Activated CD8-positive, alpha-beta T cell treated with anti-CD3 and anti-CD28 coated beads for 36 hours (primary cell): Measurements from ENCODE around the gene DDR2. TPM values are rescaled to one million over a fixed set of nuclear protein-coding genes. Genes with fewer than 3 reads are reported as not detected.

Experiments
- ATAC-seq: fragments of 200-7000 bp; cut with Tn5 transposase; one replicate; pipeline ENCODE4 v1.10.0; 2021; ENCODE audit warnings: mild to moderate bottlenecking, moderate library complexity
- CTCF ChIA-PET: fragments of 350-600 bp; sonication (Branson Sonifier 250); formaldehyde crosslinking; loops from one replicate; lab custom pipeline; 2021; ENCODE audit warnings: antibody characterized with exemption; lab: Charles Lee
- POLR2A ChIA-PET: fragments of 350-600 bp; sonication (Branson Sonifier 250); formaldehyde crosslinking; loops from one replicate; lab custom pipeline; 2021; ENCODE audit warnings: antibody characterized with exemption; lab: Charles Lee
- DNase-seq: peaks from one replicate; pipeline ENCODE4 v3.0.0-alpha.2; 2020
- H3K27ac Mint-ChIP-seq: one replicate; pipeline ENCODE4 v1.8.0; 2021; ENCODE audit warnings: mild to moderate bottlenecking, mixed read lengths
- H3K27me3 Mint-ChIP-seq: one replicate; pipeline ENCODE4 v1.8.0; 2021; ENCODE audit warnings: mixed read lengths
- H3K36me3 Mint-ChIP-seq: one replicate; pipeline ENCODE4 v1.8.0; 2021; ENCODE audit warnings: low read depth, mixed read lengths
- H3K4me1 Mint-ChIP-seq: one replicate; pipeline ENCODE4 v1.8.0; 2021; ENCODE audit warnings: low read depth, mixed read lengths
- H3K4me3 Mint-ChIP-seq: one replicate; pipeline ENCODE4 v1.8.0; 2021; ENCODE audit warnings: mild to moderate bottlenecking, moderate library complexity, mixed read lengths
- H3K9me3 Mint-ChIP-seq: one replicate; pipeline ENCODE4 v1.8.0; 2021; ENCODE audit warnings: mixed read lengths
- intact Hi-C: fragments of 100-400 bp; cut with micrococcal nuclease; formaldehyde crosslinking; loops from one replicate; pipeline ENCODE4 v1.10.0; 2022
- total RNA-seq, 2 experiments: library from RNA; stranded (reverse); gene quantifications; one replicate each; pipeline ENCODE4 v1.2.3, GENCODE V29; 2021
- TF ChIP-seq, protein P1 (sequence below): fragments of 200-600 bp; IDR thresholded peaks from one replicate; pipeline ENCODE4 v1.8.0; 2022; ENCODE audit warnings: antibody characterized with exemption, mild to moderate bottlenecking

Gene DDR2
- total RNA-seq, 2 experiments from 2014 or later: 0.31 to 0.45 TPM

DNA sequence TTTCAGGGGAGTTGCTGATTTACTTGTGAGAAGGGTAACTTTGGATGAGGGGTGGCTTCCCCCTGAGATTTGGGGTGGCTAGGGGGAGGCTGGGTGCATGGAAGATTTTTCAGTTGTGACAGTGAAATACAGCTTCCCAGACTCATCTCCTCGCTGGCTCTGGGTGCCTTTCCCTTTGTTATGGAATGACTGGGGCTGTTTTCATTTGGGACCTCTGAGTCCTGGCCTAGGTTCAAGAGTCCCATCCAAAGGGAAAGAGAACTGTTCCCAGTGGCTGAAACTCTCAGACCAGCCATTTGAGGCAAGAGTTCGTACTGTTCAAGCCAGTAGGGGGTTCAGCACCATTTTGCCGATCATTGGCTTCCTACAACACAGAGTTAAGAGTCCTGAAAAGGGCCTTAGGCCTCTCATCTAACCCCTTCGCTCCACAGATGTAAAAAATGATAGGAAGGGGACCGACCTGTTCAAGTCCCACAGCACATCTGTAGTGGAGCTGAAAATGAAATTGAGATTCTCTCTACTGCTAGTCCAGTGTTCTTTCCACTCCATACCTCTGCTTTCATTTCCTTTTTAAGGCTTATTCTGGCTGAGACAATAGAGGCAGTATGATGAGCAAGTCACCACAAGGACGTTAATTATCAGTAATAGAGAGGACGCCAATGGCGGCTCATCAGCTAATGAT, 958 bp downstream of the DDR2 start:
- Mint-ChIP-seq H3K27ac (no peak overlapping the region), H3K9me3 (no peaks in the 10 kb centered on the region), H3K27me3 (no peaks in the 10 kb centered on the region), H3K4me1 (peaks cover 2% of the 10 kb centered on the region), H3K36me3 (no peaks in the 10 kb centered on the region), H3K4me3 (no peak overlapping the region)
- POLR2A ChIA-PET: no interaction called here
- CTCF ChIA-PET: interaction anchor here (1.1 kb wide), 1 partner anchor 10 kb away, joined by 3 read pairs; no protein-coding TSS in a partner anchor
- DNase-seq (no peak), ATAC-seq (no peak)
- intact Hi-C loops: no loop called here
- TF ChIP-seq, protein P1, sequence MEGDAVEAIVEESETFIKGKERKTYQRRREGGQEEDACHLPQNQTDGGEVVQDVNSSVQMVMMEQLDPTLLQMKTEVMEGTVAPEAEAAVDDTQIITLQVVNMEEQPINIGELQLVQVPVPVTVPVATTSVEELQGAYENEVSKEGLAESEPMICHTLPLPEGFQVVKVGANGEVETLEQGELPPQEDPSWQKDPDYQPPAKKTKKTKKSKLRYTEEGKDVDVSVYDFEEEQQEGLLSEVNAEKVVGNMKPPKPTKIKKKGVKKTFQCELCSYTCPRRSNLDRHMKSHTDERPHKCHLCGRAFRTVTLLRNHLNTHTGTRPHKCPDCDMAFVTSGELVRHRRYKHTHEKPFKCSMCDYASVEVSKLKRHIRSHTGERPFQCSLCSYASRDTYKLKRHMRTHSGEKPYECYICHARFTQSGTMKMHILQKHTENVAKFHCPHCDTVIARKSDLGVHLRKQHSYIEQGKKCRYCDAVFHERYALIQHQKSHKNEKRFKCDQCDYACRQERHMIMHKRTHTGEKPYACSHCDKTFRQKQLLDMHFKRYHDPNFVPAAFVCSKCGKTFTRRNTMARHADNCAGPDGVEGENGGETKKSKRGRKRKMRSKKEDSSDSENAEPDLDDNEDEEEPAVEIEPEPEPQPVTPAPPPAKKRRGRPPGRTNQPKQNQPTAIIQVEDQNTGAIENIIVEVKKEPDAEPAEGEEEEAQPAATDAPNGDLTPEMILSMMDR: no peak

DNA sequence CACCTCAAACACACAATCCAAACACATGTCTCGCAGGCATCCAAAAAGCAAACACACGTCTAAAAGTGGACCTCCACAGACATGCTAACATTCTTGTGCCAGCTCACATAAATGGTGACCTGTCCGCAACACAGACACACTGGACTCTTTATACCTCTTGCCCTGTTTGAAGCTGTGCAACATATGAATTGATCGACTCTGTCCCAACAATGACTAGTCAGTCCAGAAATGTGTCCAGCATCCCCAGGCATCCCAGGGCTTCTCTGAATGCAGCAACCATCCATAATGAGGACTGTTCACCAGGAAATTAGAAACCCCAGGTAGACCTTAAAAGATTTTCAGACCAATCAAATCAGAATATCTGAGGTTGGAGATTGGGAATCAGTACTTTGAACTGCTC, 3.2 kb downstream of the DDR2 start:
- Mint-ChIP-seq H3K27ac (no peak overlapping the region), H3K4me1 (peaks cover 2% of the 10 kb centered on the region), H3K27me3 (peaks cover 1% of the 10 kb centered on the region), H3K4me3 (no peak overlapping the region), H3K36me3 (no peaks in the 10 kb centered on the region), H3K9me3 (no peaks in the 10 kb centered on the region)
- DNase-seq (no peak), ATAC-seq (no peak)
- intact Hi-C loops: no loop called here
- POLR2A ChIA-PET: no interaction called here
- TF ChIP-seq, protein P1: no peak
- CTCF ChIA-PET: no interaction called here

DNA sequence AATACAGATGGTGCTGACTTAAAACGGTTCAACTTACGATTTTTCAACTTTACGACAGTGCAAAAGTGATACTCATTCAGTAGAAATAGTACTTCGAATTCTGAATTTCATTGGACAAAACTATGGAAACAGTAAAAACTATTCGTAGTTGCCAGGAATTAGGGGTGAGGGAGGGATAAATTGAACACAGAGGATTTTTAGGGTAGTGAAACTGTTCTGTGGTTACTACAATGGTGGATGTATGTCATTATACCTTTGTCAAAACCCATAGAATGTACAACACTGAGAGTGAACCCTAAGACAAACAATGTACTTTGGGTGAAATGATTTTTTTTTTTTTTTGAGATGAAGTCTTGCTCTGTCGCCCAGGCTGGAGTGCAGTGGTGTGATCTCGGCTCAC, 7.5 kb downstream of the DDR2 start:
- TF ChIP-seq, protein P1: no peak
- intact Hi-C loops: no loop called here
- H3K9me3 Mint-ChIP-seq: no peaks in the 10 kb centered on the region
- ChIA-PET CTCF (no interaction called here), POLR2A (no interaction called here)
- ATAC-seq (no peak), DNase-seq (no peak)
- peaks cover 1% of the 10 kb centered on the region for H3K27me3 Mint-ChIP-seq
- no peak overlapping the region for H3K27ac Mint-ChIP-seq
- H3K36me3 Mint-ChIP-seq: no peaks in the 10 kb centered on the region
- no peaks in the 10 kb centered on the region for H3K4me1 Mint-ChIP-seq
- H3K4me3 Mint-ChIP-seq: no peak overlapping the region

DNA sequence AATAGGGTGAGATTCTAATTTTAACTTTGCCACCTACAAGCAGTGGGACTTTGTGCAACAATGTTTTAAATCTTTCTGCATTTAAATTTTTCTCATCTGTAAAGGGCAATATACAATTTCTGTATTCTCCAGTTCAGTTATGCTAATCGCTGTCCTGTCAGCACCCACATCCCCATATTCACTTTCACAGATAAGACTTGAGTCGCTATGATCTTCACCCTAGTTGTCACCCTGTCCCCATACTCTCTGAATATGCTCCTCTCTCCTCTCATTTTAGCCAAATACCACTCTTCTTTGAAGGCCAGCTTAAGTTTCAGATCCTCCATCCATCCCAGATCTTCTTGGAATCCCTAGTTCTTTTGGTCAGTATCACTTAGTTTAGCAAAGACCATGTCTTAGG, 8.8 kb downstream of the DDR2 start:
- no peak overlapping the region for H3K27ac Mint-ChIP-seq
- no peaks in the 10 kb centered on the region for H3K36me3 Mint-ChIP-seq
- TF ChIP-seq, protein P1: no peak
- ChIA-PET CTCF (no interaction called here), POLR2A (no interaction called here)
- peaks cover 1% of the 10 kb centered on the region for H3K27me3 Mint-ChIP-seq
- H3K9me3 Mint-ChIP-seq: no peaks in the 10 kb centered on the region
- no peaks in the 10 kb centered on the region for H3K4me1 Mint-ChIP-seq
- no peak overlapping the region for H3K4me3 Mint-ChIP-seq
- intact Hi-C loops: no loop called here
- ATAC-seq (no peak), DNase-seq (no peak)

DNA sequence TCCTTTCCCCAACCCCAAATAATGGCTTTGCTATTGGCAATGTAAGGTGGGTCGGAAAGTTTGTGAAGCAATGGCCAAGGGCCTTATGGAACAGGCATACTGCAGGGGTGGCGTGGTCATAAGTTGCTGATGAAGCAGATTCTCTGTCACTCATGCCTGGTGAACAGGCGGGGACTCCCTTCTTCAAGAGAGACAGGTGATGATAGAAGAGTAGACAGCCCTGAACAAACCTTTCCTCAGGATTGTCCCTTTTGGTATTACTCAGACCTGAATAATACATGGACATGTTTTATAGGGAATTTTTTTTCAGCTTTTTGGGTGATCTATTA, 12.7 kb downstream of the DDR2 start:
- Mint-ChIP-seq H3K4me3 (no peak overlapping the region), H3K27me3 (peaks cover 2% of the 10 kb centered on the region), H3K27ac (no peak overlapping the region), H3K9me3 (no peaks in the 10 kb centered on the region), H3K36me3 (no peaks in the 10 kb centered on the region), H3K4me1 (no peaks in the 10 kb centered on the region)
- no peak for ATAC-seq
- POLR2A ChIA-PET: no interaction called here
- TF ChIP-seq, protein P1: no peak
- intact Hi-C loops: no loop called here
- CTCF ChIA-PET: no interaction called here
- DNase-seq: no peak
